Measurements from ENCODE around the gene ZNF408.
"Not testable (repeated sequence)": the region's sequence is repeated elsewhere in the genome, so short reads cannot be mapped to it uniquely, and the experiment has no call there.

The ZNF408 gene

DNA sequence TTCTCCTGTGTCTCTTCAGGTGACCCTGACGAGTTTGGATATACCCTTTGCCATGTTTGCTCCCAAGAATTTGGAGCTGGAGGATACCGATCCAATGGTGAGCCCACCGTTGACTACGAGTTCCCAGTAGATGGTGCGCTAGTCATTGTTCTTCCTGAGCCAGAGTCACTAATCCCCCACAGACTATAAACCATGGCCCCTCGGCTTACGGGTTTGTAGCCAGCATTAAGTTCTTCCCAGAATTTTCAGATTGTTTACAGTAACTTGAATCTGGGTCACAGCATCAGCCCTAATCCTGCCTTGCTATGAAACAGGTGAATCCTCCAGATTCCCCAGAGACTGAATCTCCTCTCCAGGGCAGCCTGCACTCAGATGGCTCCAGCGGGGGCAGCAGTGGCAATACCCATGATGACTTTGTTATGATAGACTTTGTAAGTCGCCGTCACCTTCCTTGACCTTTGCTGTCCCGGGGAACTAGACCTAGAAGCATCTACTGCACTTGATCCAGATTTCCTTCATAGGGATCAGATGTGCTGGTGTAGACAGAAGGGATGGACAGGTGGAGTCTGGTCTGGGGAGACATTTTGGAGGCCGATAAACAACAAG lies 32.2 kb upstream of the ZNF408 start:
- DNase-seq (ENCODE audit: low spot score): no peak
- TF ChIP-seq, protein P1, sequence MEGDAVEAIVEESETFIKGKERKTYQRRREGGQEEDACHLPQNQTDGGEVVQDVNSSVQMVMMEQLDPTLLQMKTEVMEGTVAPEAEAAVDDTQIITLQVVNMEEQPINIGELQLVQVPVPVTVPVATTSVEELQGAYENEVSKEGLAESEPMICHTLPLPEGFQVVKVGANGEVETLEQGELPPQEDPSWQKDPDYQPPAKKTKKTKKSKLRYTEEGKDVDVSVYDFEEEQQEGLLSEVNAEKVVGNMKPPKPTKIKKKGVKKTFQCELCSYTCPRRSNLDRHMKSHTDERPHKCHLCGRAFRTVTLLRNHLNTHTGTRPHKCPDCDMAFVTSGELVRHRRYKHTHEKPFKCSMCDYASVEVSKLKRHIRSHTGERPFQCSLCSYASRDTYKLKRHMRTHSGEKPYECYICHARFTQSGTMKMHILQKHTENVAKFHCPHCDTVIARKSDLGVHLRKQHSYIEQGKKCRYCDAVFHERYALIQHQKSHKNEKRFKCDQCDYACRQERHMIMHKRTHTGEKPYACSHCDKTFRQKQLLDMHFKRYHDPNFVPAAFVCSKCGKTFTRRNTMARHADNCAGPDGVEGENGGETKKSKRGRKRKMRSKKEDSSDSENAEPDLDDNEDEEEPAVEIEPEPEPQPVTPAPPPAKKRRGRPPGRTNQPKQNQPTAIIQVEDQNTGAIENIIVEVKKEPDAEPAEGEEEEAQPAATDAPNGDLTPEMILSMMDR (IDR thresholded peaks at IDR 0.05; ENCODE audit: extremely low read depth, insufficient read depth, missing control alignments): no peak
- in situ Hi-C loops (cut with MboI; ENCODE audit: low pct_unique_long_range_greater_than_20kb, low sequenced_read_pairs, unreplicated experiment): no loop called here

DNA sequence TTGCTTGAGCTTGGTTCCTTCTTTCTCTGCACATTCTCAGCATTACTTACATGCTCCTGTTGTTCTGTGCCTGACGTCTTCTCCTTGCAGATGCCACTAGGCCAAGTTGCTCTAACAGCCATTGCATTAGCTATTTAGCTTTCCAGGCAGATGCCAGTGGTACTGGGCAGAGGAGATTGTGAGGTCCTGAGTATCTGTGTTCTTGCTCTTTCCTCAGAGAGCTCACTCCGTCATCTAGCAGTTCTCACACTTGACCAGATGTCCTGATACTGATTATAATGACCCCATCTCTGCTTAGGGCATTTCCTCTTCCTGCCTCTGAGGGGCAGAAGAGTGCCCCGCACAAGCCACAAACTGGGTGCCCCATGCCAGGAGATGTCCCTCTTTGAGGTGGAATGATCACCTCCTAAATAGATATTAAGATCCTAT lies 31.1 kb upstream of the ZNF408 start:
- TF ChIP-seq, protein P1 (IDR thresholded peaks at IDR 0.05; ENCODE audit: extremely low read depth, insufficient read depth, missing control alignments): peak; percentile 26
- no peak for DNase-seq (ENCODE audit: low spot score)
- in situ Hi-C loops (cut with MboI; ENCODE audit: low pct_unique_long_range_greater_than_20kb, low sequenced_read_pairs, unreplicated experiment): no loop called here

DNA sequence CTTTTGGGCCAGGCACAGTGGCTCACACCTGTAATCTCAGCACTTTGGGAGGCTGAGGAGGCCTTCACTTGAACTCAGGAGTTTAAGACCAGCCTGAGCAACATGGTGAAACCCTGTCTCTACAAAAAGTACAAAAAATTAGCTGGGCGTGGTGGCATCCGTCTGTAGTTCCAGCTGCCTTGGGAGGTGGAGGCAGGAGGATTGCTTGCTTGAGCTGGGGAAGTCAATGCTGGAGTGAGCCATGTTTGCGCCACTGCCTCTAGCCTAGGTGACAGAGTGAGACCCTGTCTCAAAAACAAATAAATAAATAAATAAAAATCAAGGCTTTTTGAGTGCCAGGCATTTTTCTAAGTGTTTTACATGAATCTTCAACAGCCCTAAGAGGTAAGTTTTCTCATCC lies 30.3 kb upstream of the ZNF408 start:
- in situ Hi-C loops (cut with MboI; ENCODE audit: low pct_unique_long_range_greater_than_20kb, low sequenced_read_pairs, unreplicated experiment); DNase-seq (ENCODE audit: low spot score): not testable (repeated sequence)

DNA sequence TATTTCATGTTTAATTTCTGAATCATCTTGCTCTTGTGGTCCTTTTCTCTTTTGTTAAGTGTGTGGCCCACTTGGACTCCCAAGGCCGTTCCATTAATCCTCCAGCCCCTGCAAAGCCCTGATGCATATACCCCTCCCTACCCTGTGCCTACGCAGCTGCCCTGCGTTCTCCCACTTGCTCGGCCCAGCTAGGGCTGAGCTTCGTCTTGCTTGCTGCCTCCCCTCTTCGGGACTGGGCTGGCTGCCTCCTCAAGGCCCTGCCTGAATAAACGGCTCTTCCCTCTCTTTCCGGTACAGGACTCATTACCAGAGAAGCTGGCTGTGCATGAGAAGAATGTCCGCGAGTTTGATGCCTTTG lies 28.9 kb upstream of the ZNF408 start:
- no peak for DNase-seq (ENCODE audit: low spot score)
- TF ChIP-seq, protein P1 (IDR thresholded peaks at IDR 0.05; ENCODE audit: extremely low read depth, insufficient read depth, missing control alignments): no peak

DNA sequence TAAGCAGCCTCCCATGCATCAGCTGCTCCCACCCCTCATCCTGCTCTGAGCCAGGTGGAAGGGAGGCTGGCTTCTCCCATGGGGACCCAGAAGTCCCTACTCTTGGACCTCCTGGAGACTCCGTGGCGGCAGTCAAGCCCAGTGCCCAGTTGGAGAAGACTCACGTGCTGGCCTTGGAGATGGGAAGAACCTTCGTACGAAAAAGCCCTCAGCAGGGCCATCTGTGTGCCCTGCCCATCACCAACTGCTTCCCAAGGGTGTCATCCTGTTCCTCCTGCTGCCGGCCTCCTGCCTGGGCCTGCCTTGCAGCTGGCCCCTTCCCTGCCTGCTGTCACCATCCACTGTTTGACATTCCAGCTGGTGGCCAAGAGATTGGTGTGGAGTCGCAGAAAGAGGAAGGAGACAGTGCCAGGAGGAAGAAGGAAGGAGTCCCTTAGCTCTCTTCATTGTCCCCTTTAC lies 28.4 kb upstream of the ZNF408 start:
- DNase-seq (ENCODE audit: low spot score): no peak
- TF ChIP-seq, protein P1 (IDR thresholded peaks at IDR 0.05; ENCODE audit: extremely low read depth, insufficient read depth, missing control alignments): no peak
- in situ Hi-C loops (cut with MboI; ENCODE audit: low pct_unique_long_range_greater_than_20kb, low sequenced_read_pairs, unreplicated experiment): no loop called here

More for the DNA sequence above, 28.9 kb upstream of the ZNF408 start:
- in situ Hi-C loops (cut with MboI; ENCODE audit: low pct_unique_long_range_greater_than_20kb, low sequenced_read_pairs, unreplicated experiment): no loop called here

DNA sequence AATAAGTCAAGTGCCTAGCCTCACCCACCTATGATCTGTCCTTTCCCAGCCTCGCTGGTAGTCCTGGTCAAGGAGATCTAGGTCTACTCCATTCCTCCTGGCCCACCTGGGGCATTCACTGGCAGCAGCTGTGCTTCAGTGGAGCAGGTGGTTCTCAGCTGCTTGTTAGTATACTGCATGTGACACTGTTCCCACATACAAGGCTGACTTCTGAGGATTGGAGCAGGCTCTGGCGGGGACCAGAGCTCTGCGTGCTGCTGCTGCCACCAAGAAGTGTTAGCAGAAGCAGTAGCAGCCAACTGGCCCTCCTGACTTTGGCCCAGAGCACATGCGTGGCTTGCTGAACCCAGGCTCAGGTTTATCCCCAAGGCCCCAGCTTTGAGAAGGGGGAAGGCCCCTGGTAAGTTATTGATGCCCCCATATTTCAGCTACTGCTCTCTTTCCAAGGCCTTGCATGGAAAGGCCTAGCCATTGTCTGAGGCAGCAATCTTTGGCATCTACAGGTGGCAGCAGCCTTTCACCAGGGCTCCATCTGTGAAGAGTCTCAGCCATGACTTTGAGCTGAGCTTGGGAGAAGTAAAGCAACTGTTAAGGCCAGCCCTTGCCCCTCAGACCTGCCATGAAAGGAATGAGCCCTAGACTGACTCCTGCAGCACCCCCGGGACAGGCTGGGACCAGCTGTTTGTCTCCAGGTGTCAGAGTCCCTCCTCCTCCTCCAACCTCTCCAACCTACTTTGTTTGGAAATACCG lies 26.9 kb upstream of the ZNF408 start:
- DNase-seq (ENCODE audit: low spot score): no peak
- TF ChIP-seq, protein P1 (IDR thresholded peaks at IDR 0.05; ENCODE audit: extremely low read depth, insufficient read depth, missing control alignments): no peak
- in situ Hi-C loops (cut with MboI; ENCODE audit: low pct_unique_long_range_greater_than_20kb, low sequenced_read_pairs, unreplicated experiment): no loop called here
